HG03064 (cell line): Measurements from ENCODE around the gene UBE2D2.
"Not testable (repeated sequence)": the region's sequence is repeated elsewhere in the genome, so short reads cannot be mapped to it uniquely, and the experiment has no call there.

Experiments used
- ATAC-seq: cut with Tn5 transposase; IDR thresholded peaks from one replicate; pipeline ENCODE4 v1.9.1; 2021; ENCODE audit warnings: low read depth; ENCODE audit not compliant: unreplicated experiment

The UBE2D2 gene

GRCh38 chr5:139546593-139546992, 14.5 kb upstream of the UBE2D2 start:
- ATAC-seq: not testable (repeated sequence)

DNA sequence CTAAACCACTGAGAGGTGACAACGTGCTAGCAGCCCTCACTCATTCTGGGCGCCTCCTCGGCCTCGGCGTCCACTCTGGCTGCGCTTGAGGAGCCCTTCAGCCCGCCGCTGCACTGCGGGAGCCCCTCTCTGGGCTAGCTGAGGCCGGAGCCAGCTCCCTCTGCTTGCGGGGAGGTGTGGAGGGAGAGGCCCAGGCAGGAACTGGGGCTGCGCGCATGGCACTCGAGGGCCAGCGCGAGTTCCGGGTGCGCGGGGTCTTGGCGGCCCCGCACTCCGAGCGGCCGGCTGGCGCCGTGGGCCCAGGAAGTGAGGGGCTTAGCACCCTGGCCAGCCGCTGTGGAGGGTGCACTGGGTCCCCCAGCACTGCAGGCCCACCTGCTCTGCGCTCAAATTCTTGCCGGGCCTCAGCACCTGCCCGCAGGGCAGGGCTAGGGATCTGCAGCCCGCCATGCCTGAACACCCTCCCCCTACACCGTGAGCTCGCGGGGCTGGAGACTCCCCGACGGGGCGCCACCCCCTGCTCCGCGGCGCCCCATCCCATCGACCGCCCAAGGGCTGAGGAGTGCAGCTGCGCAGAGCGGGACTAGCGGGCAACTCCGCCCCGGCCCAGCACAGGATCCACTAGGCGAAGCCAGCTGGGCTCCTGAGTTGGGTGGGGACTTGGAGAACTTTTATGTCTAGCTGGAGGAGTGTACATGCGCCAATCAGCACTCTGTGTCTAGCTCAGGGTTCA, 11.8 kb upstream of the UBE2D2 start:
- no peak for ATAC-seq

GRCh38 chr5:139550051-139550872, 10.9 kb upstream of the UBE2D2 start:
- ATAC-seq: not testable (repeated sequence)

DNA sequence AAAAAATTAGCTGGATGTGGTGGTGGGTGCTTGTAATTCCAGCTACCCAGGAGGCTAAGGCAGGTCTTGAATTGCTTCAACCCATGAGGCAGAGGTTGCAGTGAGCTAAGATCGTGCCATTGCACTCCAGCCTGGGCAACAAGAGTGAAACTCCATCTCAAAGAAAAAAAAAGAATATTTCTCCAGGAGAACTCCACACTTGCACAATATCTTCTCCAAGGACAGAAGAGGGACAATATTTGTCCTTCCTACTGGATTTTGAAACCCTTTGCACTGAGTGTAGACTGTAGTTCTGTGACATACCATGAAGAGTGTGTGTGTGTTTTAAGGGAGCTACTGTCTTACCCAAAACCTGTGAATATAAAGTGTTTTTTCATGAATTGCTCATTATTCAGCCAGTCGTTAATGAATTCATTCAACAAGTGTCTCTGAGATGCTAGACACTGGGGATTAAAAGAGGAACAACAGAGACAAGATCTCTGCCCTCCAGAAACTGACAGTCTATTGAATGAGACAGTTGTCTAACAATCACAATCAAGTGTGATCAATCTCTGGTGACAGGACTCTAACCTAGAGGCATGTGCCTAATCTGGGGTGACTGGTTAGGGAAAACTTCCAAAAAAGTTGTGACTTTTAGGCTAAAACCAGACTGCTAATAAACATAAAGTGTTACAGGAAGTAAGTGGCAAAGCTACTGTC, 9.8 kb upstream of the UBE2D2 start:
- ATAC-seq: no peak

GRCh38 chr5:139552893-139553575, 8.1 kb upstream of the UBE2D2 start:
- no peak for ATAC-seq

DNA sequence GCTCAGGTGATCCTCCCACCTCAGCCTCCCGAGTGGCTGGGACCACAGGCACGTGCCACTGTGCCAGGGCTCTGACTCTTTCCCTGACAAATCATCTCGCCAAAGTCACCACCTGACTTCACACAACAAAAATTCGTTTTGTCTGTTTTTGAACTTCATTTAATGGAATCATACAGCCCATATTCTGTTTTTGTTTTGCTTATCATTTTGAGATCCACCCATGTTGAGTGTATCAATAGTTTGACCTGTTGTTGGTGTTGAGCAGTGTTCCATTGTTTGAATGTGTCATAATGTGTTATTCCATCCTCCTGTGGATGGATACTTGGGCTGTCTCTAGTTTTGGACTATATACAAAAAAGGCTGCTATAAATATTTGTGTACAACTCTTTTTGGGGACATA, 6.9 kb upstream of the UBE2D2 start:
- no peak for ATAC-seq

DNA sequence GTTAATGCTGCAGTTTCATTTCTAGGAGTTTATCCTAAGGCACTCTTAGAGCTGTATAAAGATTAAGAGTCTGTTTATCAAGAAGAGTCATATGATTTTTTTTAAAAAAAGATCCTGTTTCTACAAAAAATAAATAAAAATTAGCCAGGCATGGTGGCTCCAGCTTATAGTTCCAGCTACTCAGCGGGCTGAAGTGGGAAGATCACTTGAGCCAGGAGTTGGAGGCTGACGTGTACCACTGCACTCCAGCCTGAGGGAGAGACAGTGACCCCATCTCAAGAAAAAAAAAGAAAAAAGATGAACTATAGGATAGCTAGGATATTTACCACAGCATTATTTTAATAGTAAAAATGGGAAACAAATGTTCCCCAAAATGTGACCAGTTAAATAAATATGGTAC, 3.3 kb upstream of the UBE2D2 start:
- ATAC-seq: no peak

DNA sequence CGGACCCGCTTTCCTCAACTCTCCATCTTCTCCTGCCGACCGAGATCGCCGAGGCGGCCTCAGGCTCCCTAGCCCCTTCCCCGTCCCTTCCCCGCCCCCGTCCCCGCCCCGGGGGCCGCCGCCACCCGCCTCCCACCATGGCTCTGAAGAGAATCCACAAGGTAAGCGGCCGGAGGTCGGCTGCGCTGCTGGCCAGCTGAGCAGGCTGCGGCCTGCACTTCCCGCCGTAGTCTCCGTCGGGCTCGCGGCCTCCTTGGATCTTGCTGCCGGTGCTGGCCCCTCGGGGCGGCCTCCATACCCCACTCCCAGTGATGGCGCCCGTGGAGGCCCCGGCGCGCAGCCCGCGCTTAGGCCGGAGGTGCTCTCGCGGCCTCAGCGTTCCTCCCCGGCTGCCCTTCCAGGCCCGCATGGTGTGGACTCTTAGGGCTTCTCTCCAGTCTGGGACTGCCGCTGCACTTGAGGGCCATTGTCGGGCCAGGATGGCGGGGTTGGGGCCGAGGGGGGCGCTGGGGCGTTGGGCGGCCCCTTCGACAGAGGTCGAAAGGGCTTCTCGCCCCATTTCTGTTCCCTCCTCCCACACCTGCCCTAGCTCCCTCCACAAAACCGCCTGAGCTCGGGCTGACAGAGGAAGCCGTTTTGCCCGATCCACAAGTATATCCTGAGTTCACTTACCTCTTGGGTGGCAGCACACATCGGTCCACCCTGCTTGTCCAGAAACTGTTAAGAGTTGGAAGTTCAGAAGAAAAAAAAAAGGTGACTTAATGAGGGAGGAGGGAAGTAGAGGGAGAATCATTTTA, 714 bp downstream of the UBE2D2 start:
- peak; percentile 12 for ATAC-seq

DNA sequence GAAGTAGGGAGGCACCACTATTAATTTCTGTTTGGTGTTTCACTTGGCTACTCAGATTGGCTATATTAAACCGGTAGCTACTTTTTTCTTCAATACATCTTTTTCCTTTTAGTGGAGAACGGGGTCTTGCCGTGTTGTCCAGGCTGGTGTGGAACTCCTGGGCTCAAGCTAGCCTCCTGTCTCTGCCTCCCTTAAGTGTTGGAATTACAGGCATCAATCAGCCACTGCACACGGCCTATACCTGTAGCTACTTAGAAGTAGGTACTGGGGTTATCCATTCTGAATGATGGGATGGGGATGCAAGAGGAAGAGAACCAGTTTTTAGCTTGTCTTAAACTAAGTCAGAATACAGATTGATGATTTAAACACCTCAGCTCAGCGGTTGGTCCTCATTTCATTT, 1.7 kb downstream of the UBE2D2 start:
- no peak for ATAC-seq

DNA sequence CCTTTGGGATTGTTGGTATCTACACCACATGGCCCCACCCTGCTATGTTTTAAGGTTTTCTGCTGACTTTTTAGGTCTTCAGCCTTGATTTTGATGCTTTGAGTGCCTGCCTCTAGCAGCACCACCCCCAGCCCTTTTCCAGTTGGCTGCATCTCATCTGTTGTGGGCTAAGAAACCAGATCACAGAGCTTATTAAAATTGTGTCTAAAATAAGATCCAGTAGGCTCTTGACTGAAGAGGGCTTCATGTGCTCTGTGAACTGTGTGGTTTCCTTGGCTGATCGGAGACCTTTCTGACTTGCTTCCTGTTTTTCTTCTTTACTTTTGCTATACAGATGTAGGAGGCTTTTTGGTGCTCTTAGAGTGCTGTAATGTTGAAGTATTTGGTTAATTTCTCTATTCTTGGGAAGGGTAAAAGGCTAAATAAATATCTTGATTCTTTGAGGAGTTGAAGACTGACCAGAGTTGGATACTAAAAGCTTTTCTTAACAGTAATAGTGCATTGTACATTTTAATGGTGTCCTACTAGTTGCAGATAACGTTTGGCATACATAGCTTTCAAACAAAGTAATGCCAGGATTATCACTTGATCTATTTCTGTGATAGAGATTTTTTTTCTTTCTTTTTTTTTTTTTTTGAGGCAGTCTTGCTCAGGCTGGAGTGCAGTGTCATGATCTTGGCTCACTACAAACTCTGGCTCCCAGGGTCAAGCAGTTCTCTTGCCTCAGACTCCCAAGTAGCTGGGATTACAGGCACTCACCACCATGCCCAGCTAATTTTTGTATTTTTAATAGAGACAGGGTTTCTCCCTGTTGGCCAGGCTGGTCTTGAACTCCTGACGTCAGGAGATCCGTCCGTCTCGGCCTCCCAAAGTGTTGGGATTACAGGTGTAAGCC, 4.5 kb downstream of the UBE2D2 start:
- ATAC-seq: no peak

- ATAC-seq: no peak
These were observed 5.5 kb downstream of the UBE2D2 start for GRCh38 chr5:139566611-139567010.

GRCh38 chr5:139569270-139569955, 8.3 kb downstream of the UBE2D2 start:
- ATAC-seq: no peak

DNA sequence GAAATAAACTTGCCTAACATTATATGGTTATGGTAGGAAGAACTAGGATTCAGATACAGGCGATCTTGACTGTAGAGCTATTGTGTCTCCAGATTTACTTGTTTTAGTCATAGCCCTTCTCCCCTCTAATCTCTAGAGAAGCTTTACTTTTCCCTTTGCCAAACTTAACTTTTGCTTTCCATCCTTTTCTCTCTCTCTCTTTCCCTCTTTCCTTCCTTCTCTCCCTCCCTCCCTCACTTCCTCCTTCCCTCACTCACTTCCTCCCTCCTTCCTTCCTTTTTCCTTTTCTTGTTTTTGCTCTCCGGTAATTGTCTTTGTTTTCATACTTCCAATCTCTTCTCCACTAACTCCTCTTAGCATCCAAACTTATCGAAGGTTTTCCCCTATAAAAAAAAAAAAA, 10.4 kb downstream of the UBE2D2 start:
- no peak for ATAC-seq

DNA sequence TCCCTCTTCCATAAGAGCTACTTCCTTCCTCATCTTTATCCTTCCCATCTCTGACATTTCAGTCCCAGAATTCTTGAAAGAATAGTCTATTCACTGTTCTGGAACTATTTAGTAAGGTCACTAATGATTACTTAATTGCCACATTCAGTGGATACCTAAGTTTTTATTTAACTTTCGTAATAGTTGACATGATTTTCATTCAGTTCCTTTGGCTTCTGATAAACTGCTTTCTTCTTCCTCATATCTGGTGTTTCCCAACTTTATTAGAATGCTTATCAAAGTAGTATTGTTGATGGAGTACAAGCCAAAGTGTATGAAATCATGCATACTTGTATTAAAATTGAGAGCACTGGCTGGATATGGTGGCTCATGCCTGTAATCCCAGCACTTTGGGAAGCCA, 10.8 kb downstream of the UBE2D2 start:
- ATAC-seq: no peak

DNA sequence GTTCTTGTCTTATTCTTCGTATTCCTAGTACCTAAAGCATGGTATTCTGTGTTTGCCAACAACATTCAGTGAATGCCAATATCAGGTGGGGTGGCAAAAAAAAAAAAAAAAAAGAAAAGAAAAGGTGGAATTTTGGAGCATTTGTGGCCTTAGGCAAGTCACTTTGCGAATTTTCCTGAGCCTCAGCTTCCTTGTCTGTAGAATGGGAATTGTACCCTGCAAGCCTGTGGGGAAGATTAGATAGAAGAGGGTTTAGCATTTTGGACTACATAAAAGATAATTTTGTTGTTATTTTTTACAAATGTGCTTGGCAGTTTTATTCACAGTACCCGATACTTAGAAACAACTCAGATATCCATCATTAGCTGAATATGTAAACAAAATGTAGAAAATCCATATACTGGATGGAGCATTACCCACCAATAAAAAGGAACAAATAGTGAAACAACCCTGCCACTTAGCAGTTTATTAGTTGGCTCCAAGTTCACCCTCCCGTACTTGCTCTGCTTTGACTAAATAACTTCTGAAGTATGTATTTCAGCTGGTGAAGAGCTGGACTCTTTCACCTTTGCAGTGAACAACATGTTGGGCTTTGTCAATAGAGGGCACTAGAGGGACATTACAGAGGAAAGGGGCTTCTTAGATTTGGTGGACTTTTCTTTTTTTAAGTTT, 13.6 kb downstream of the UBE2D2 start:
- ATAC-seq: no peak

- ATAC-seq: no peak
These were observed 14.1 kb downstream of the UBE2D2 start for GRCh38 chr5:139575313-139575646.

DNA sequence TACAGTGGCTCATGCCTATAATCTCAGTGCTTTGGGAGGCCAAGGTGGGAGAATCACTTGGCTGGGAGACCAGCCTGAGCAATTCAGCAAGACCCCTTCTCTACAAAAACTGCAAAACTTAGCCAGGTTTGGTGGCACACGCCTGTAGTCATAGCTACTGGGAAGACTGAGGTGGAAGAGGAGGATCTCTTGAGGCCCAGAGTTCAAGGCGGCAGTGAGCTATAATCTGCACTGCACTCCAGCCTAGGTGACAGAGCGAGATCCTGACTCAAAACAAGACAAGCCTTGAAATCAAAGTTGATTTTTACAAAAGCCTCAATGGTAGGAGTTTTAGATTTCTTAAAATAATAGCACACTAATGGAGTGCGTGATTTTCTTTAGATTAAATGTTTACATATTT, 14.6 kb downstream of the UBE2D2 start:
- ATAC-seq: no peak

DNA sequence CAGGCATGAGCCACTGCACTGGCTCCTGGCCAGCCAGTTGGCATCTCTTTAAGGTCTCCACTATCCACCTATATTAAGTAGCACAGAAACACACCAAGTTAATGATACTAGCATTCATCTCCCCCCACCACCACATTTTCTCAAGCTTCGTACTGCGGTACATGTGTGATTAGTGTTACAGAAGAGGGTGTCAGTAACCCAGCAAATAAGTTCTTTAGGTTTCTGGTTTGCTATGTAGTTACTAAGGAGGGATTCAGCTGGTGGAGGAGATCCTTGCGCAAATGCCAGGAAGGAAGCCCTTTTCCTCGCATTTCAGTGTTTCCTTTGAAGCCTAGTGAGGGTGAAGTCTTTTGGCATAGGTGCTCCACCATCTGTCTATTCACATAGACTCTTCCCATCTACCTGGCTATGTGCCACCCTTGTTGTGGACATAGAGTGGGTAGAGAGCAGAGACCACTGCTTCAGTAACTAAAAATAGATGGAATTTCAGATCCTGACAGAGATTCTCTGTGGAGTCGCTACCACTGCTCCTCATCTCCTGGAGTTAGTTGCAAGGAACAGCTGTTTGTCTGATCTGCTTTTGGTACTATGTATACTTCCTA, 16.7 kb downstream of the UBE2D2 start:
- ATAC-seq: no peak
